HepG2 (cell line): ENCODE results near the gene NDUFV1. TPM values are rescaled to one million over a fixed set of nuclear protein-coding genes. Genes with fewer than 3 reads are reported as not detected.

Source experiments
- ATAC-seq: fragments of 200-7000 bp; cut with Tn5 transposase; 3 replicates; pipeline ENCODE4 v1.9.1; 2020; ENCODE audit warnings: mild to moderate bottlenecking, moderate library complexity
- BruUV-seq: library from RNA; stranded (reverse); fragments of 400-500 nt; replicated peaks from 2 replicates; lab custom pipeline; 2021; lab: Mats Ljungman, UMichigan
- CTCF ChIA-PET: fragments of 300-600 bp; formaldehyde crosslinking; extraction: SDS; loops from one replicate; lab custom pipeline; 2021; ENCODE audit warnings: low total read pairs, inconsistent platforms, low intra/inter-chr PET ratio; lab: Yijun Ruan, JAX
- POLR2A ChIA-PET: fragments of 350-600 bp; sonication (Branson Sonifier 250); formaldehyde crosslinking; loops from one replicate; lab custom pipeline; 2020; ENCODE audit warnings: antibody characterized with exemption, inconsistent platforms; lab: Yijun Ruan, JAX
- DNase-seq: peaks from one replicate; pipeline ENCODE4 v3.0.0-alpha.2; 2015; ENCODE audit warnings: low spot score
- FAIRE-seq: peaks from 3 replicates; lab custom pipeline; 2011; peaks lifted over from hg19 to GRCh38; lab: Jason Lieb, UNC
- H2AFZ ChIP-seq: one replicate; pipeline ENCODE4 v1.6.1; 2011; ENCODE audit warnings: low read length, inconsistent platforms
- H3K27ac ChIP-seq: fragments of 300-600 bp; 3 replicates; pipeline ENCODE4 v1.8.0; 2011; ENCODE audit warnings: mixed run types, mild to moderate bottlenecking, mixed read lengths, low read length, inconsistent platforms; ENCODE audit not compliant: insufficient read depth; ENCODE audit errors: extremely low read length
- H3K27me3 ChIP-seq, 2 experiments: fragments of 200-600 bp in 1 of 2; 2 replicates in 1 of 2; 3 replicates in 1 of 2; pipeline versions ENCODE4 v1.6.0 to v1.8.0; 2011; ENCODE audit warnings: low read length in 2 of 2, mild to moderate bottlenecking in 2 of 2, moderate library complexity in 2 of 2, inconsistent platforms in 1 of 2; ENCODE audit not compliant: insufficient read depth in 2 of 2, control insufficient read depth in 1 of 2
- H3K36me3 ChIP-seq, 2 experiments: fragments of 200-600 bp in 1 of 2; replicated peaks in 1 of 2; 2 replicates in 1 of 2; 3 replicates in 1 of 2; pipeline versions ENCODE4 v1.5.1 to v1.8.0; 2011; ENCODE audit warnings: low read length in 2 of 2, inconsistent platforms in 1 of 2; ENCODE audit not compliant: insufficient read depth in 2 of 2, control insufficient read depth in 1 of 2
- H3K4me1 ChIP-seq: 2 replicates; pipeline ENCODE4 v1.5.1; 2012; ENCODE audit warnings: low read length, inconsistent platforms; ENCODE audit not compliant: insufficient read depth
- H3K4me2 ChIP-seq: 2 replicates; pipeline ENCODE4 v1.6.0; 2011; ENCODE audit warnings: low read depth, low read length, inconsistent platforms
- H3K4me3 ChIP-seq, 3 experiments: fragments of 200-600 bp in 1 of 3; sonication (generic), shearing (Covaris generic) in 1 of 3; replicated peaks in 1 of 3; 2 replicates each; pipeline ENCODE4 v1.5.1; 2011 to 2016; ENCODE audit warnings: low read length in 3 of 3, inconsistent platforms in 2 of 3, low read depth in 2 of 3, mild to moderate bottlenecking in 2 of 3, control low read depth in 1 of 3, mixed read lengths in 1 of 3; ENCODE audit not compliant: insufficient read depth in 1 of 3
- H3K79me2 ChIP-seq: one replicate; pipeline ENCODE4 v1.6.1; 2011; ENCODE audit warnings: low read length, inconsistent platforms; ENCODE audit not compliant: insufficient read depth
- H3K9ac ChIP-seq: 2 replicates; pipeline ENCODE4 v1.6.0; 2011; ENCODE audit warnings: mild to moderate bottlenecking, low read depth, low read length, inconsistent platforms; ENCODE audit not compliant: insufficient read depth
- H3K9me3 ChIP-seq: 2 replicates; pipeline ENCODE4 v1.5.1; 2012; ENCODE audit warnings: mild to moderate bottlenecking, low read length
- H4K20me1 ChIP-seq: 2 replicates; pipeline ENCODE4 v1.6.0; 2011; ENCODE audit warnings: inconsistent platforms, mild to moderate bottlenecking, low read length, moderate library complexity; ENCODE audit not compliant: insufficient read depth
- HNF4G ChIP-seq, 2 experiments: sonication (generic) in 1 of 2; formaldehyde crosslinking in 1 of 2; IDR thresholded peaks; 2 replicates each; pipeline versions ENCODE4 v1.4.0 to v1.6.1; 2011 to 2020; ENCODE audit warnings: borderline replicate concordance in 2 of 2, low read depth in 2 of 2, mild to moderate bottlenecking in 2 of 2, low read length in 1 of 2, missing genetic modification reagents in 1 of 2, moderate library complexity in 1 of 2
- ZBTB33 ChIP-seq: sonication (generic); formaldehyde crosslinking; IDR thresholded peaks from 2 replicates; pipeline ENCODE4 v1.4.0; 2020; ENCODE audit warnings: missing genetic modification reagents
- ZKSCAN1 ChIP-seq: fragments of 150-350 bp; IDR thresholded peaks from 2 replicates; pipeline ENCODE4 v1.6.1; 2014; ENCODE audit warnings: low read length
- WGBS: methylation state at CpG from one replicate; pipeline ENCODE4 v1.1.6; 2017; ENCODE audit warnings: low lambda C conversion rate; 5-methylcytosine and 5-hydroxymethylcytosine counted together
- in situ Hi-C: cut with HindIII; loops from 2 replicates; pipeline ENCODE4 v1.10.0; 2017; ENCODE audit warnings: low pct_unique_long_range_greater_than_20kb; ENCODE audit not compliant: extremely low pct_ligation_motif_present
- intact Hi-C: fragments of 100-400 bp; cut with micrococcal nuclease; formaldehyde crosslinking; loops from one replicate; pipeline ENCODE4 v1.10.0; 2022; ENCODE audit not compliant: unreplicated experiment
- polyA plus RNA-seq, 8 experiments: library from polyadenylated mRNA; depleted of rRNA in 3 of 8; stranded (reverse) in 7 of 8; unstranded in 1 of 8; fragments of >200 nt; fragmentation: Illumina TruSeq in 4 of 8; extraction: Trizol in 4 of 8; gene quantifications; 2 replicates each; pipeline versions ENCODE4 v1.2.1 to v1.2.3, GENCODE V29; 2011 to 2016; ENCODE audit warnings: low read depth in 4 of 8, missing spikeins in 1 of 8, mixed read lengths in 1 of 8; ENCODE audit not compliant: insufficient read depth in 1 of 8
- total RNA-seq, 5 experiments: library from RNA; depleted of rRNA; stranded (reverse); fragments of >200 nt; fragmentation: Illumina TruSeq; extraction: Trizol; gene quantifications; 2 replicates each; pipeline ENCODE4 v1.2.3, GENCODE V29; 2016; ENCODE audit warnings: low read depth in 1 of 5

The NDUFV1 gene
- total and polyA plus RNA-seq, 2 of the 13 experiments (the other 11 are each of a cell fraction or from before 2014, with no cell fraction given) = 88.9 to 137 TPM

- Histone ChIP-seq H3K4me1 (peaks cover 19% of the 10 kb centered on the region), H3K79me2 (no peaks in the 10 kb centered on the region), H3K4me3 (no peak overlapping the region), H3K9me3 (no peaks in the 10 kb centered on the region), H3K27me3 (no peaks in the 10 kb centered on the region), H3K27ac (no peak overlapping the region), H4K20me1 (no peaks in the 10 kb centered on the region), H3K4me2 (no peak overlapping the region), H2AFZ (no peak overlapping the region), H3K36me3 (no peaks in the 10 kb centered on the region), H3K9ac (no peak overlapping the region)
- in situ Hi-C loops (no loop called here), intact Hi-C loops (no loop called here)
- DNase-seq (no peak), ATAC-seq (no peak), FAIRE-seq (no peak)
- TF ChIP-seq HNF4G (IDR thresholded peaks at IDR 0.05; ENCODE audit: borderline replicate concordance, low read depth, low read length) = no peak
- TF ChIP-seq HNF4G (CRISPR knock-in tag; IDR thresholded peaks at IDR 0.05; ENCODE audit: borderline replicate concordance, low read depth) = no peak
- peak; percentile 94 for TF ChIP-seq ZBTB33 (CRISPR knock-in tag)
- BruUV-seq = no TSS peak
- ChIA-PET CTCF (no interaction called here), POLR2A (interaction anchor here (1.0 kb wide), 1 partner anchor 16 kb away, joined by 5 read pairs; no protein-coding TSS in a partner anchor)
- 81% methylated on average over 7 of the region's 24 CpGs for WGBS
Measured at GRCh38 chr11:67646535-67647336, 40.0 kb downstream of the NDUFV1 start.

- ATAC-seq = no peak
- H3K27me3 ChIP-seq = no peaks in the 10 kb centered on the region
- ChIA-PET CTCF (interaction anchor here (1.3 to 1.5 kb wide), 2 partner anchors 12 to 16 kb away, joined by 3 to 19 read pairs; no protein-coding TSS in a partner anchor), POLR2A (interaction anchor here (2.3 kb wide), 1 partner anchor 17 kb away, joined by 27 read pairs; the partner anchor contains the start of gene NUDT8)
- no peaks in the 10 kb centered on the region for H4K20me1 ChIP-seq
- no peak overlapping the region for H3K4me3 ChIP-seq
- H3K4me2 ChIP-seq = no peak overlapping the region
- 83% methylated on average over 2 of the region's 15 CpGs for WGBS
- no peaks in the 10 kb centered on the region for H3K79me2 ChIP-seq
- no peak for FAIRE-seq
- TF ChIP-seq ZKSCAN1 = no peak
- H3K27ac ChIP-seq = no peak overlapping the region
- BruUV-seq = no TSS peak
- in situ Hi-C loops = no loop called here
- H3K4me1 ChIP-seq = peaks cover 22% of the 10 kb centered on the region
- no peaks in the 10 kb centered on the region for H3K36me3 ChIP-seq
- no peaks in the 10 kb centered on the region for H3K9me3 ChIP-seq
- no peak for DNase-seq
- no peak overlapping the region for H2AFZ ChIP-seq
- intact Hi-C loops = no loop called here
- H3K9ac ChIP-seq = no peak overlapping the region
Measured at GRCh38 chr11:67647471-67647870, 40.7 kb downstream of the NDUFV1 start.
